Neutrophil (primary cell): Measurements from ENCODE around the gene ASTN1.

Source experiments
- H3K27ac ChIP-seq: fragments of 200-600 bp; sonication (generic); 2 replicates; pipeline ENCODE4 v1.5.1; 2016; ENCODE audit warnings: mild to moderate bottlenecking, moderate library complexity
- H3K27me3 ChIP-seq: fragments of 200-600 bp; sonication (generic); 2 replicates; pipeline ENCODE4 v1.6.0; 2016; ENCODE audit warnings: mild to moderate bottlenecking
- H3K36me3 ChIP-seq: fragments of 200-600 bp; sonication (generic); 2 replicates; pipeline ENCODE4 v1.5.1; 2017
- H3K4me1 ChIP-seq, 2 experiments: fragments of 200-600 bp in 1 of 2; sonication (generic) in 1 of 2; 1 replicate in 1 of 2; 2 replicates in 1 of 2; pipeline versions ENCODE4 v1.5.1 to v1.6.1; 2013 to 2016; ENCODE audit warnings: low read depth in 1 of 2, low read length in 1 of 2, mild to moderate bottlenecking in 1 of 2, moderate library complexity in 1 of 2; ENCODE audit not compliant: control insufficient read depth in 1 of 2, insufficient read depth in 1 of 2
- H3K4me3 ChIP-seq, 2 experiments: fragments of 200-600 bp in 1 of 2; sonication (generic) in 1 of 2; 1 replicate in 1 of 2; 2 replicates in 1 of 2; pipeline ENCODE4 v1.5.1; 2013 to 2016; ENCODE audit warnings: low read depth in 1 of 2, low read length in 1 of 2, mild to moderate bottlenecking in 1 of 2, moderate library complexity in 1 of 2
- H3K9me3 ChIP-seq: fragments of 200-600 bp; sonication (generic); 2 replicates; pipeline ENCODE4 v1.5.1; 2016
- CTCF ChIP-seq: fragments of 200-600 bp; sonication (generic); IDR thresholded peaks from 2 replicates; pipeline ENCODE4 v1.5.1; 2016; ENCODE audit warnings: antibody characterized with exemption

Gene ASTN1

GRCh38 chr1:176993587-176993986 is 170.9 kb downstream of the ASTN1 start:
- Histone ChIP-seq H3K9me3 (no peaks in the 10 kb centered on the region), H3K36me3 (no peaks in the 10 kb centered on the region), H3K27ac (no peak overlapping the region), H3K27me3 (no peaks in the 10 kb centered on the region), H3K4me1 (no peaks in the 10 kb centered on the region), H3K4me3 (no peak overlapping the region)
- TF ChIP-seq CTCF = no peak

GRCh38 chr1:176989754-176990153 is 174.8 kb downstream of the ASTN1 start:
- no peaks in the 10 kb centered on the region for H3K4me1 ChIP-seq
- no peaks in the 10 kb centered on the region for H3K36me3 ChIP-seq
- no peaks in the 10 kb centered on the region for H3K9me3 ChIP-seq
- TF ChIP-seq CTCF = no peak
- no peak overlapping the region for H3K4me3 ChIP-seq
- H3K27ac ChIP-seq = no peak overlapping the region
- no peaks in the 10 kb centered on the region for H3K27me3 ChIP-seq

- TF ChIP-seq CTCF = no peak
- no peak overlapping the region for H3K4me3 ChIP-seq
- H3K27me3 ChIP-seq = no peaks in the 10 kb centered on the region
- H3K36me3 ChIP-seq = no peaks in the 10 kb centered on the region
- H3K4me1 ChIP-seq = no peaks in the 10 kb centered on the region
- no peak overlapping the region for H3K27ac ChIP-seq
- H3K9me3 ChIP-seq = no peaks in the 10 kb centered on the region
These were observed 175.5 kb downstream of the ASTN1 start for GRCh38 chr1:176989023-176989422.

GRCh38 chr1:176987016-176987415 is 177.5 kb downstream of the ASTN1 start:
- Histone ChIP-seq H3K4me1 (no peaks in the 10 kb centered on the region), H3K27me3 (no peaks in the 10 kb centered on the region), H3K36me3 (no peaks in the 10 kb centered on the region), H3K27ac (no peak overlapping the region), H3K4me3 (no peak overlapping the region), H3K9me3 (no peaks in the 10 kb centered on the region)
- no peak for TF ChIP-seq CTCF

- no peak overlapping the region for H3K4me3 ChIP-seq
- no peaks in the 10 kb centered on the region for H3K36me3 ChIP-seq
- no peaks in the 10 kb centered on the region for H3K27me3 ChIP-seq
- no peaks in the 10 kb centered on the region for H3K9me3 ChIP-seq
- no peaks in the 10 kb centered on the region for H3K4me1 ChIP-seq
- H3K27ac ChIP-seq = no peak overlapping the region
- TF ChIP-seq CTCF = no peak
These were observed 180.8 kb downstream of the ASTN1 start for GRCh38 chr1:176983731-176984130.

- H3K27ac ChIP-seq = no peak overlapping the region
- H3K9me3 ChIP-seq = no peaks in the 10 kb centered on the region
- TF ChIP-seq CTCF = no peak
- H3K36me3 ChIP-seq = no peaks in the 10 kb centered on the region
- no peak overlapping the region for H3K4me3 ChIP-seq
- H3K27me3 ChIP-seq = no peaks in the 10 kb centered on the region
- H3K4me1 ChIP-seq = no peaks in the 10 kb centered on the region
These were observed 187.7 kb downstream of the ASTN1 start for GRCh38 chr1:176976771-176977170.
